ENCODE data around the gene CMPK1. TPM values are rescaled to one million over a fixed set of nuclear protein-coding genes. Genes with fewer than 3 reads are reported as not detected.
"Not testable (repeated sequence)": the region's sequence is repeated elsewhere in the genome, so short reads cannot be mapped to it uniquely, and the experiment has no call there.

Gene CMPK1
- total and polyA plus RNA-seq, 2 of the 4 experiments (the other 2 are of a cell fraction), result 23.1 to 31.9 TPM

DNA sequence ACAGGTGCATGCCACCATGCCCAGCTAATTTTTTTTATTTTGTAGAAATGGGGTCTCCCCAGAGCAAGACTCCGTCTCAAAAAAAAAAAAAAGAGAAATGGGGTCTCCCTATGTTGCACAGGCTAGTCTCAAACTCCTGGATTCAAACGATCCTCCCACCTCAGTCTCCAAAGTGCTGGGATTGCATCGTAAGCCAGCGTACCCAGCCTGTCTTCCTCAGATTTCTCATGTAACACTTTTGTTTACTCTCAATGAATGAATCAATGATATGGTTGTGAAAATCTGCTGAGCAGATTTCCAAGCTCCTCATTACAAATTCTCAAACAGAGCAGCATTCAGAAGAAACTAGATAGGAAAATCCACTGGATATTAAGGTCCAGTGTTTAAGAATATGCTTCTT is 6.6 kb downstream of the CMPK1 start:
- intact Hi-C loops (cut with micrococcal nuclease), result no loop called here
- no CpG with 5 or more reads among the region's 4 CpGs for WGBS, 2 experiments (ENCODE audit: extremely low coverage in 2 of 2, insufficient read length in 1 of 2)
- no peak overlapping the region for H3K18ac ChIP-seq (ENCODE audit: low read depth, low read length)
- dilution Hi-C loops (cut with HindIII; ENCODE audit: low sequenced_read_pairs, unreplicated experiment), result no loop called here
- no peak overlapping the region for H4K91ac ChIP-seq (ENCODE audit: insufficient read depth, low read depth, low read length)
- peaks cover 6 to 38% of the 10 kb centered on the region in 2 experiments for H3K79me1 ChIP-seq (ENCODE audit: low read depth in 1 of 2, low read length in 2 of 2)
- no peaks in the 10 kb centered on the region for H3K27me3 ChIP-seq (ENCODE audit: control insufficient read depth, insufficient read depth, low read length)
- H2AFZ ChIP-seq (replicated peaks; ENCODE audit: low read length, poor library complexity), result no peak overlapping the region
- H3K56ac ChIP-seq (ENCODE audit: extremely low read depth, insufficient read depth, low read length), result no peak overlapping the region
- no TSS peak for BruUV-seq (replicated peaks)
- no peak overlapping the region for H3K23ac ChIP-seq (ENCODE audit: low read depth, low read length)
- H2BK15ac ChIP-seq (ENCODE audit: low read depth, low read length), result no peak overlapping the region
- no peak overlapping the region for H3K4me2 ChIP-seq (ENCODE audit: low read depth, low read length)
- no peak overlapping the region for H3K9ac ChIP-seq (ENCODE audit: low read depth, low read length)
- H2BK5ac ChIP-seq (ENCODE audit: low read depth, low read length, poor library complexity, severe bottlenecking), result no peak overlapping the region
- H4K8ac ChIP-seq (ENCODE audit: low read depth in 2 of 2, low read length in 2 of 2), result no peak overlapping the region
- in situ Hi-C loops (cut with MboI; ENCODE audit: low sequenced_read_pairs), result no loop called here
- DNase-seq (peak; percentile 80), ATAC-seq (ENCODE audit: low read depth) (peak; percentile 74)
- H3K27ac ChIP-seq (ENCODE audit: insufficient read depth, low read length), result no peak overlapping the region
- ChIA-PET POLR2A (ENCODE audit: unreplicated experiment) (interaction anchor here (0.6 to 1.0 kb wide), 2 partner anchors 8 to 98 kb away, joined by 3 to 6 read pairs; partner anchors contain the start of gene FOXD2), CTCF (interaction anchor here (0.7 kb wide), 1 partner anchor 90 kb away, joined by 5 read pairs; no protein-coding TSS in a partner anchor)
- no peak overlapping the region for H2BK20ac ChIP-seq (ENCODE audit: low read depth, low read length)
- H3K4me3 ChIP-seq (ENCODE audit: insufficient read depth, low read depth, low read length), result no peak overlapping the region
- H3K36me3 ChIP-seq (ENCODE audit: control insufficient read depth, insufficient read depth, low read length), result peaks cover 2% of the 10 kb centered on the region
- H3K4ac ChIP-seq (ENCODE audit: low read depth, low read length), result no peak overlapping the region
- peaks cover 18% of the 10 kb centered on the region for H4K20me1 ChIP-seq (ENCODE audit: insufficient read depth, low read length)
- peaks cover 6% of the 10 kb centered on the region; the same call in 1 of the 2 replicates for H3K9me1 ChIP-seq (ENCODE audit: insufficient read depth, low read length)
- H4K5ac ChIP-seq (ENCODE audit: low read depth, low read length), result no peak overlapping the region
- TF ChIP-seq FOS (IDR thresholded peaks at IDR 0.05; ENCODE audit: low read depth, low read length), result 0 out of 2 replicates have a peak, but pooled peaks have one; percentile 3
- peak; percentile 94 for TF ChIP-seq CEBPB (IDR thresholded peaks at IDR 0.05; ENCODE audit: low read depth, low read length)
- TF ChIP-seq, protein P1, sequence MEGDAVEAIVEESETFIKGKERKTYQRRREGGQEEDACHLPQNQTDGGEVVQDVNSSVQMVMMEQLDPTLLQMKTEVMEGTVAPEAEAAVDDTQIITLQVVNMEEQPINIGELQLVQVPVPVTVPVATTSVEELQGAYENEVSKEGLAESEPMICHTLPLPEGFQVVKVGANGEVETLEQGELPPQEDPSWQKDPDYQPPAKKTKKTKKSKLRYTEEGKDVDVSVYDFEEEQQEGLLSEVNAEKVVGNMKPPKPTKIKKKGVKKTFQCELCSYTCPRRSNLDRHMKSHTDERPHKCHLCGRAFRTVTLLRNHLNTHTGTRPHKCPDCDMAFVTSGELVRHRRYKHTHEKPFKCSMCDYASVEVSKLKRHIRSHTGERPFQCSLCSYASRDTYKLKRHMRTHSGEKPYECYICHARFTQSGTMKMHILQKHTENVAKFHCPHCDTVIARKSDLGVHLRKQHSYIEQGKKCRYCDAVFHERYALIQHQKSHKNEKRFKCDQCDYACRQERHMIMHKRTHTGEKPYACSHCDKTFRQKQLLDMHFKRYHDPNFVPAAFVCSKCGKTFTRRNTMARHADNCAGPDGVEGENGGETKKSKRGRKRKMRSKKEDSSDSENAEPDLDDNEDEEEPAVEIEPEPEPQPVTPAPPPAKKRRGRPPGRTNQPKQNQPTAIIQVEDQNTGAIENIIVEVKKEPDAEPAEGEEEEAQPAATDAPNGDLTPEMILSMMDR (conservative IDR thresholded peaks at IDR 0.05; ENCODE audit: low read depth, low read length), result no peak
- no peak overlapping the region for H2BK120ac ChIP-seq (ENCODE audit: low read depth, low read length)
- H3K14ac ChIP-seq (replicated peaks; ENCODE audit: low read depth, low read length), result no peak overlapping the region
- H3K4me1 ChIP-seq (ENCODE audit: control insufficient read depth, insufficient read depth, low read length), result 0 out of 2 replicates have a peak, but pooled peaks cover 2% of the 10 kb centered on the region
- H2AK9ac ChIP-seq (replicated peaks; ENCODE audit: low read depth, low read length, poor library complexity), result no peak overlapping the region
- H2AK5ac ChIP-seq (ENCODE audit: low read depth, low read length), result no peak overlapping the region
- H3K9me3 ChIP-seq (ENCODE audit: control insufficient read depth, insufficient read depth, low read length), result no peaks in the 10 kb centered on the region

DNA sequence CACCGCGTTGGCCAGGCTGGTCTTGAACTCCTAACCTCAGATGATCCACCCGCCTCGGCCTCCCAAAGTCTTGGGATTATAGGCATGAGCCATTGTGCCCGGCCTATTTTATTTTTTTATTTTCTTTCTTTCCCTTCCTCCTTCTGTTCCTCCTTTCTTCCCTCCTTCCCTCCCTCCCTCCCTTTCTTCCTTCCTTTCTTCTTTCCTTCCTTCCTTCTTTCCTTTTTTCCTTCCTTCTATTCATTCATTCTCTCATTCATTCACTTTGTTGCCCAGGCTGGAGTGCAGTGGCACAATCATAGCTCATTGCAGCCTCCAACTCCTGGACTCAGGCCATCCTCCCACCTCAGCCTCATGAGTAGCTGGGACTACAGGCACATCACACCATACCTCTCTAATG is 13.4 kb downstream of the CMPK1 start:
- H3K27me3 ChIP-seq (ENCODE audit: control insufficient read depth, insufficient read depth, low read length); H4K8ac ChIP-seq (ENCODE audit: low read depth in 2 of 2, low read length in 2 of 2); H3K4ac ChIP-seq (ENCODE audit: low read depth, low read length); H4K20me1 ChIP-seq (ENCODE audit: insufficient read depth, low read length); H3K9me3 ChIP-seq (ENCODE audit: control insufficient read depth, insufficient read depth, low read length); H2BK120ac ChIP-seq (ENCODE audit: low read depth, low read length); H3K4me2 ChIP-seq (ENCODE audit: low read depth, low read length); H3K36me3 ChIP-seq (ENCODE audit: control insufficient read depth, insufficient read depth, low read length); CTCF ChIA-PET; H3K27ac ChIP-seq (ENCODE audit: insufficient read depth, low read length); H3K9me1 ChIP-seq (ENCODE audit: insufficient read depth, low read length); H3K14ac ChIP-seq (replicated peaks; ENCODE audit: low read depth, low read length); H3K4me3 ChIP-seq (ENCODE audit: insufficient read depth, low read depth, low read length); BruUV-seq (replicated peaks); H2AK9ac ChIP-seq (replicated peaks; ENCODE audit: low read depth, low read length, poor library complexity); dilution Hi-C loops (cut with HindIII; ENCODE audit: low sequenced_read_pairs, unreplicated experiment); H2BK20ac ChIP-seq (ENCODE audit: low read depth, low read length); H3K4me1 ChIP-seq (ENCODE audit: control insufficient read depth, insufficient read depth, low read length); H4K91ac ChIP-seq (ENCODE audit: insufficient read depth, low read depth, low read length); H2BK5ac ChIP-seq (ENCODE audit: low read depth, low read length, poor library complexity, severe bottlenecking); H3K18ac ChIP-seq (ENCODE audit: low read depth, low read length); H2BK15ac ChIP-seq (ENCODE audit: low read depth, low read length); H3K23ac ChIP-seq (ENCODE audit: low read depth, low read length); H2AK5ac ChIP-seq (ENCODE audit: low read depth, low read length); ATAC-seq (ENCODE audit: low read depth); H4K5ac ChIP-seq (ENCODE audit: low read depth, low read length); in situ Hi-C loops (cut with MboI; ENCODE audit: low sequenced_read_pairs); POLR2A ChIA-PET (ENCODE audit: unreplicated experiment); H3K9ac ChIP-seq (ENCODE audit: low read depth, low read length); intact Hi-C loops (cut with micrococcal nuclease); H2AFZ ChIP-seq (replicated peaks; ENCODE audit: low read length, poor library complexity); H3K56ac ChIP-seq (ENCODE audit: extremely low read depth, insufficient read depth, low read length); DNase-seq: not testable (repeated sequence)
- 96% methylated on average over 4 of the region's 5 CpGs; no CpG with 5 or more reads in 1 of the 2 experiments for WGBS, 2 experiments (ENCODE audit: extremely low coverage in 2 of 2, insufficient read length in 1 of 2)
- peaks cover 15 to 60% of the 10 kb centered on the region in 2 experiments for H3K79me1 ChIP-seq (ENCODE audit: low read depth in 1 of 2, low read length in 2 of 2)
